GM12873 (cell line): ENCODE data around the gene GPR25.

ENCODE experiments used
- TF ChIP-seq, protein P1 (sequence below): IDR thresholded peaks from 2 replicates; pipeline ENCODE4 v1.5.1; 2012; ENCODE audit warnings: low read depth, mild to moderate bottlenecking, moderate library complexity, low read length, control low read depth; ENCODE audit not compliant: insufficient read depth; ENCODE audit errors: missing control alignments

Gene GPR25, protein sequence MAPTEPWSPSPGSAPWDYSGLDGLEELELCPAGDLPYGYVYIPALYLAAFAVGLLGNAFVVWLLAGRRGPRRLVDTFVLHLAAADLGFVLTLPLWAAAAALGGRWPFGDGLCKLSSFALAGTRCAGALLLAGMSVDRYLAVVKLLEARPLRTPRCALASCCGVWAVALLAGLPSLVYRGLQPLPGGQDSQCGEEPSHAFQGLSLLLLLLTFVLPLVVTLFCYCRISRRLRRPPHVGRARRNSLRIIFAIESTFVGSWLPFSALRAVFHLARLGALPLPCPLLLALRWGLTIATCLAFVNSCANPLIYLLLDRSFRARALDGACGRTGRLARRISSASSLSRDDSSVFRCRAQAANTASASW

DNA sequence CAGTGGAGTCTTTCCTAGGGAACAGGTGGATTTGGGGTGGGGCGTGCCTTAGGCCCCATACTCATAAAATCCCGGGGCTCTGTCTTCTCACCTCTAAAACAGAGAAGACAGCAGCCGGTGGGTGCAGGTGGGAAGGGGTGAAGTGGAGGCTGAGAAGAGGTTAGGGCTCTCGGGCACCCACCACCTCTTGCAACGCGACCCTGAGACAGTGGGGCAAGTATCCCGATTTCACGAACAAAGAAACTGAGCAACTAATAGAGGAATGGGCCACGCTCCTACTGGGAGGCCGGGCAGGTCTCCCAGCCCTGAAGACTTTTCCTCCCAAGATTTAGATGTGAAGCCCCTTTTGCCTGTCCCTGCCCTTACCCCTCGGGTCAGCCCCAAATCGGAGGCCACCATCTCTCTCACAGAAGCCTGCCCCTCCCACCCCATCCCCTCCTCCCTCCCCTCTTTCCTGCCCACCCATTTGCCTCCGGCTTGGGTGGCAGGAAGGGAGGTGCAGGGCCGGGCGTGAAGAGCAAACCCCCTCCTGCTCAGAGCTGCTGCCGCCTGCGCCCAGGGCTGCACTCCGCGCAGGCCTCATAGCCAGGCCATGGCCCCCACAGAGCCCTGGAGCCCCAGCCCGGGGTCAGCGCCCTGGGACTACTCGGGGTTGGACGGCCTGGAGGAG lies at the start of gene GPR25:
TSS of gene GPR25 (plus strand) at position 536 of the 670 bp plus-strand sequence. CDS start at position 593, 57 bp downstream.
- TF ChIP-seq, protein P1, sequence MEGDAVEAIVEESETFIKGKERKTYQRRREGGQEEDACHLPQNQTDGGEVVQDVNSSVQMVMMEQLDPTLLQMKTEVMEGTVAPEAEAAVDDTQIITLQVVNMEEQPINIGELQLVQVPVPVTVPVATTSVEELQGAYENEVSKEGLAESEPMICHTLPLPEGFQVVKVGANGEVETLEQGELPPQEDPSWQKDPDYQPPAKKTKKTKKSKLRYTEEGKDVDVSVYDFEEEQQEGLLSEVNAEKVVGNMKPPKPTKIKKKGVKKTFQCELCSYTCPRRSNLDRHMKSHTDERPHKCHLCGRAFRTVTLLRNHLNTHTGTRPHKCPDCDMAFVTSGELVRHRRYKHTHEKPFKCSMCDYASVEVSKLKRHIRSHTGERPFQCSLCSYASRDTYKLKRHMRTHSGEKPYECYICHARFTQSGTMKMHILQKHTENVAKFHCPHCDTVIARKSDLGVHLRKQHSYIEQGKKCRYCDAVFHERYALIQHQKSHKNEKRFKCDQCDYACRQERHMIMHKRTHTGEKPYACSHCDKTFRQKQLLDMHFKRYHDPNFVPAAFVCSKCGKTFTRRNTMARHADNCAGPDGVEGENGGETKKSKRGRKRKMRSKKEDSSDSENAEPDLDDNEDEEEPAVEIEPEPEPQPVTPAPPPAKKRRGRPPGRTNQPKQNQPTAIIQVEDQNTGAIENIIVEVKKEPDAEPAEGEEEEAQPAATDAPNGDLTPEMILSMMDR: no peak

DNA sequence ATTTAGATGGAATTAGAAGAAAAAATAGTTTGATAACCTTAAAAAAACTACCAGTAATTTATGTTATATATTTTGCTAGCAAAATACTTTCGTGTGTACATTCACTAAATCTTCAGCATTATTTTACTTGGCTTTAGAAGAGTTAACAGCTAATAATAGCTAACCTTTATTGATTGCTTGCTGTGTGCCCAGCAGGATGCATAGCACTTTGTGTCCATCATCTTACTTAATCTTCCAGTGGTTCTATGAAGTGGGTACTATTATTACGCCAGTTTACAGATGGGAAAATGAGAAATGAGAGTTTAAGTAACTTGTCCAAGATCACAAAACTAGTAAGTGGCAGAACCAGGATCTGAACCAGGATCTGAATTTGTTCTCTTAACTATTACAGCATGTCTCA lies 41.7 kb upstream of the GPR25 start:
- TF ChIP-seq, protein P1: no peak

DNA sequence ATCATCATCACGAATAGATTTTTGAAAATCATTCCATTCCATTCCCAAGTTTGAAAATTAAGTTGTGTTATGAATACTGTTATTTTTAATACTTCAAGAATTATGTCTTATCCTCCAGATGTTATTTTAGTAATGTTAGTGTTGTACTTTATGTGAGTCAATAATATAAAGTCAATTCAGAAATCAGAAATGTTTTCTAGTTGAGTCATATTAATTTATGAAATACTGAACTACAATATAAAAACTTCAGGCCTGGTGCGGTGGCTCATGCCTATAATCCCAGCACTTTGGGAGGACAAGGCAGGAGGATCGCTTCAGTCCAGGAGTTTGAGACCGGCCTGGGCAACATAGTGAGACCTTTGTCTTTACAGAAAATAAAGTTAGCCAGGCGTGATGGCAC lies 38.4 kb upstream of the GPR25 start:
- TF ChIP-seq, protein P1: no peak

DNA sequence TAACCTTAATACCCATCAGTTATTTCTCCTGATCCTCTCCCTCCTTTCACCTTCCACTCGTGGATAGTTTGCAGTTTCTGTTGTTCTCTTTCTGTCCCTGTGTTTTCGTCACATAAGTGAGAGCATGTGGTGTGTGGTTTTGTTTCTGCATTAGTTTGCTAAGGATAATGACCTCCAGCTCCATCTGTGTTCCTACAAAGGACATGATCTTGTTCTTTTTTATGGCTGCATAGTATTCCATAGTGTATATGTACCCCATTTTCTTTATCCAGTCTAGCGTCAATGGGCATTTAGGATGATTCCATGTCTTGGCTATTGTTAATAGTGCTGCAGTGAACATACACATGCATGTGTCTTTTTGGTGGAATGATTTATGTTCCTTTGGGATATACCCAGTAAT lies 36.6 kb upstream of the GPR25 start:
- TF ChIP-seq, protein P1: no peak

DNA sequence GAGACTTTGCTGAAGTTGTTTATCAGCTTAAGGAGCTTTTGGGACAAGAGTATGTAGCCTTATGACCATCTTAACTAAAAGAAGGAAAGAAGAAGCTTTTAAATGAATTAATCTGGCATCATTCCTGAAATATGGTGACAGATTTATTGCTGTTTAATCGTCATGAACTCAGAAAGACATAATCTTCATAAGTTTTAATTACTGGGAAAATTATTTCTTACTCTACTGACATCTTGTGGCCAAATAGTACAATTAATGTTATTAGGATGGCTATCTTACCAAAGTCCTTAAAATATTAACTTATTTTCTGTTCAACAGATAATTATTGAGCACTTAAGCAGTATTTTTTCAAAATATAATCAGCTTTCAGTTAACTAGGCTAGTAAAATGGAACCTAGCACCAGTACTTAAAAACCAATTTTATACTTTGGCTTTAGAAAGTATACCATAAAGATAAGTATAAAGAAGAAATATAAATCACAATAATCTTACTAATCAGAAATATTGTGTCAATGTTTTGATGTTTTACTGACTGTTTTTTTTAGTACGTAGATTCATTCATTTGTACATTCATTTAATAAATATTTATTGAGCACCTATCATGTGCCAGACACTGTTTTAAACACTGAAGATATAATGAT lies 34.7 kb upstream of the GPR25 start:
- TF ChIP-seq, protein P1: peak; percentile 31

DNA sequence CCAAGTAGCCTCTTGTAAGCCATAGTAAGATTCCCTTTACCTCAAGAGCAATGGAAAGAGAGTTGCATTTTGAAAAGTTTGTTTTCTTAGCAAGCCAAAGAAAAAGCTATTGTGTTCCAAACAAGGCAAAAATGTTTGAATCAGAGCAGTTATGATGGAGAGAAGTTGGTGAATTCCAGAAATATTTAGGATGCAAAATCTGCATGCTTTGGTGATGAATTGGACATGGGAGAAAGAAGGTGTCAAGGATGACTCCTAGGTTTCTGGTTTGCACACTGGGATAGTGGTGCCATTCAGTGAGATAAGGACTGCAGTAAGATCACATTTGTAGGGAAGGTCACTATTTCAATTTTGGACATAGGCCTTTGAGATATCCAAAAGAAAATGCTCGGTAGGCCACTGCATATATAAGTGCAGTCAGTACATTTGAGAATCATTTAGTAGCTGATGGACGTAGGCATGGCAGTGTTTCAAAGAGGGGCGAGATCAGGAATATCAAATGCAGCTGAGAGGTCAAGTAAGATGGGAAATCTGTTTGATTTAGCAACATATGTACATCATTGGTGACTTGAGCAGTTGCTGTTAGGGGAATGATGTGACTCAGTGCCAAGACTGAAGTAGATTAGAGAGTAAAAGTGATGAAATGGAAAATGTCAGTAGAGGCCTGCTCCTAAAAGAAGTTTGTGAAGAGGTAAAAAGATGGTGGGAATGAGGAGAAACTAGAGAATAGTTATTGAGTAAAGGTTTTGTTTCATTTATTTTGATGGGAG lies 33.9 kb upstream of the GPR25 start:
- TF ChIP-seq, protein P1: no peak
